HuH-7 (cell line): Measurements from ENCODE around the gene ECE1.

Experiments
- DNase-seq: peaks from one replicate; pipeline ENCODE4 v3.0.0; 2011; ENCODE audit warnings: low spot score

Gene ECE1

GRCh38 chr1:21307663-21308305, 17.5 kb upstream of the ECE1 start:
- no peak for DNase-seq

- DNase-seq: no peak
These were observed 16.9 kb upstream of the ECE1 start for GRCh38 chr1:21307210-21307609.

GRCh38 chr1:21305900-21306189, 15.6 kb upstream of the ECE1 start:
- DNase-seq: no peak

DNA sequence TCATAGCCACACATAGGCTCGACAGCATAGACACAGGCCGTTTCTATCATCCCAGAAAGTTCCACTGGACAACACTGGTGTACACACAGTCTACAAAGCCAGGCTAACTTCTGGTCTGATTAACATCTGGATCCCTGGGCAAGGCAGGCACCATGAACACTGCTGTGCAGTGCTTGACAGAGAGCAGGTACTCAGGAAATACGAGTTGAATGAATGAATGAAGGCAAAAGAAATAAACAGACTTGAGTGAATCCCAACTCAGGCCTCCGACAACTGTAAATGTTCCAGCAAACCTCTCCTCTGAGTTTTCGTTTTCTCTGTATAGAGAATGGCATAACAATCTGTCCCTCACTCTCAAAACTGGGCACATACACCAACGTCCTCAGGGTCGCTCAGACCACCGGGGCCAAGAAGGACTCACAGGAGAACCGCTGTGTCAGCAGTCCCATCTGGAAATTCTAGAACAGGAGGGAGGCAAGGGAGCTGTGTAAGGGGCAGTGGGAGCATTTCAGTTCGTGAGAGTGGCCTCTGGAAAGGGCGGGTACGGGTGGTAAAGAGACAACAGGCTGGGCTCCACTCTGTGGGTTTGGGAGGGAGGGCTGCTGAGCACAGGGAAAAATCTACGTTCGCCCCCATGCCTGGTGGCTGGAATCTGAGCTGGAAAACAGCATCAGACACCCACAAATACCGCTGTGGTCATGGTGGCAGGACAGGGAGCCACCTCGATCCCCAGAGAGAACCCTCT, 15.1 kb upstream of the ECE1 start:
- DNase-seq: no peak

GRCh38 chr1:21304488-21304887, 14.2 kb upstream of the ECE1 start:
- no peak for DNase-seq

- DNase-seq: no peak
These were observed 12.8 kb upstream of the ECE1 start for GRCh38 chr1:21302747-21303715.

- no peak for DNase-seq
These were observed 11.7 kb upstream of the ECE1 start for GRCh38 chr1:21301794-21302440.

DNA sequence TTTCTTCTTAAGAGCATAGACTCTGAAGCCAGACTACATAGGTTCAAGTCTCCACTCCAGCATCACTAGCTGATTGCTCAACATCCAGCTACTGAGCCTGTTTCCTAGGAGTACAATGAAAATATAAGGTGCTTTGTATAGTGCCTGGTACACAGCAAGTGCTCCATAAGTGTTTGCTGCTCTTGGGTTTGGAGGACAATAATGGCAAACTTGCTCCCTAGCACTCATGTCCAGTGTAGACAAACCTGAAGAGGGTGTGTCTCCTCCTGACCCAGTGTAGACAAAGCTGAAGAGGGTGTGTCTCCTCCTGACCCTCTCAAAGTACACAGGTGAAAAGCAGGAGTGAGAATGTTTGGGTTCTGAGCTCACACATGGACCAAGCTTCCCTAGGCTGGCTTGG, 10.5 kb upstream of the ECE1 start:
- no peak for DNase-seq

DNA sequence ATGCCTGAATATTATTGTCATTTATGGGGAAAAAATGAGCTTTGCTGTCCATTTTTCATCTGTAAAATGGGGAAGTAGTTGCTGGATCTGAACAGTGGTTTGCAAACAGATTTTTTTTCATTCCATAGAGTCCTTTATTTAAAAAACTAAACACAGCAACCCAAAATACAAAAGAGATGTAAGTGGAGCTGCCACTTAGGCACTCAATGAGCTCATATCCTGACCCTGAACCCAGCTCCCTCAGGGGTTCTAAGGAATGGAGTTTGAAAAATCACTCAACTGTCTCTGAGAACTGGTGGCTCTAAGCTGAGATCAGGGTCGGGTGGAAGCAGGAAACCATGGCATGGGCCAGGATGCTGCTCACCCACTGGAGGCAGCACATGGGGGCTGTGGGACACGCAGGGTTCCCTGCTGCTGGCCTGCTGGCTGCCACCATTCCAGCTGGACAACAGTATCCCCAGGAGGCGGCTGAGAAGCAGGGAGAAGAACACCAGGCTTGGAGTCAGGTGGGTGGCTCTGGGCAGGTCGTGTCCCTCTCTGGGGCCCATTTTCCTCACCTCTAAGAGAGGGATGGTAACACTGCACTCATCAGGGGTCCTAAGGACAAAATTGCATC, 9.6 kb upstream of the ECE1 start:
- DNase-seq: no peak

GRCh38 chr1:21298981-21299391, 8.7 kb upstream of the ECE1 start:
- DNase-seq: no peak

GRCh38 chr1:21297975-21298374, 7.7 kb upstream of the ECE1 start:
- no peak for DNase-seq

DNA sequence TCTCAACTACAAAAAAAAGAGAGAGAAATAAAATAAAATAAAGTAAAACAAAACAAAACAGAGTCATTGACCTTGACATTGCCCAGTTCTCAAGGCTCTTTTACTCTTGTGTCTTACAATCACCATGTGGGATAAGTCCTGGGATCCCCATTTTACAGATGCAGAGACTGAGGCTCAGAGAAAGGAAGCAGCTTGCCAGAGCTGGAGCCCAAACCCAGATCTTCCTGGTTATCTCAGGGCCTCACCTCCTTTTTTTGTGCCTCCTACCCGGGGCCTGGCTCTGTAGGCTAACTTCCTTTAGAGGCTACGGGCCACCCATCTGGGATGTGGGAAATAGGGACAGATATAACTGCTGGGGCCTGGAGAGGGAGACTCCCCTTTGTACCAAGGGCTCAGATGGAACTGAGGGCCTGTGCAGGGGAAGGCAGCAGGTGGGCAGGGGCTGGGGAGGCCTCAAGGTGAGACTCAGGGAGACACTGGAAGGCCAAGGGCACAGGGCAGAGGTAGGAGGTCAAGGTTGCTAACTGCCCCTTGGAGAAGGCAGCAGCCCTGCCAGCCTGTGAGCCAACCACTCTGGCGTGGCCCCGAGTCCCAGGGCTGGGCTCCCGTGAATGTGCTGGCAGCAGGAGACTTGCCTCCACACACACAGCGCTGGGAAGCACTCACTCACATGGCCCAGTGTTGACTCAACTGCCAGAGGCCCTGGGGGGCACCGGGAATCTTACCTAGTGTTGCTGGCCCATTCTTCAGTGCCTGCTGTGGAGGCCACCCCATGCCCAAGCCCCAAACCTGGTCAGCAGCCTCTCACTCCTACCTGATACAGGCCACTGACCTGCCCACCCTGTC, 6.5 kb upstream of the ECE1 start:
- no peak for DNase-seq

GRCh38 chr1:21295545-21295944, 5.3 kb upstream of the ECE1 start:
- DNase-seq: no peak

- DNase-seq: no peak
These were observed 4.7 kb upstream of the ECE1 start for GRCh38 chr1:21295002-21295401.

- DNase-seq: no peak
These were observed 4.2 kb upstream of the ECE1 start for GRCh38 chr1:21294266-21294989.

DNA sequence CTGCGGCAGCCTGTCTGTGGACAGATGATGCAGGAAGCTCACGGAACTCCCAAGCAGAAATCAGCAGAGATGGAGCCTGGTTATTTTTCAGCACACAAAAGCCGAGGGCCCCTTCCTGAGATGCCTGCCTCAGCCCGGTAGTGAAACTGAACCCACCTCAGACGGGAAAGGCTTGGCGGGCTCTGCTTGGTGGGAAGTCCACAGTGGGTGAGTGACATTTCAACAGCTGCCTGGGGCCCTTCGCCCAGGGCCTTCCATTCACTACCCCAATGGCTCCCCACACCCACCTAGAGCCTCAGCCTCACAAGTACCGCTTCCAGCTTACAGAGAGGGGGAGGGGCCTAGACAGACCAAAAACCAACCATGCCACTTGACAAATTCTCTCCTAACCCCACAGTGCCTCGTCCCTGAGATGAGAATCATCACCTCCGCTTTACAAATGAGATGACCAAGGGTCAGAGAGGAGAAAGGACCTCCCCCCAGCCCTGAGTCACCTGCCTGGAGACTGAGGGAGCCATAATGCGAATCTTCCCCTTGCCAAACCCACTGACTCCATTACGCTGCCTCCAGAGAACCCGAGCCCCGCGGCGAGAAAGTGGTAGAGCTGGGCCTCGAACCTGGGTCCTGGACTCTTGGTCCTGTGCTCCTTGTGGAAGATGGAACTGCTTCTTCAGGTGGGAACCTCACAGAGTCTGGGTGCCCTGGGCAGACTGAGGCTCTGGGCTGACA, 3.4 kb upstream of the ECE1 start:
- no peak for DNase-seq

DNA sequence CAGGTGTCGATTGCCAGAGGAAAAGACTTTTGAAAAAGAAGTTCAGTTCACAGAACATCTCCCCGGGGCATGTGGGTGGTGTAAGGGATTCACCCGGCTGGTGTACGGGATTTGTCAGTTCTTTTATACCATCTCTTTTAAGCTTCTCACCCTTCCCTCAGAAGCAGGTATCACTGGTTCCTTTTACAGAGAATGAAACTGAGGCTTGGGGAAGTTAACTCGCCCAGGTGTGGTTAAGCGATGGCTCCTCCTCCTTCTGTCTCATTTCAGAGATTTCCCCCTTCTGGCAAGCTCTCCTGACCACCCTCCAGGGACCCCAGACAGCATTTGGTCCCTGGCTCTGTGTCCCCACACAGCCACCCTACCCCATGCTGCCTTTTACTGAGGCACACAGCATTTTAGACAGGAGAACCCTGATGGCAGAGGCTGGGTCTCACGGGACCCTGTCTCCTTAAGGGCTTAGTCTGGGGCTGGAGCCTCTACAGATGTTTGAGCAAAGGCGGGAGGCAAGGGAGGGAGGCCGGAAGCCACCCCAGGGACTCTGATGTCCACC, 2.8 kb upstream of the ECE1 start:
- DNase-seq: no peak

DNA sequence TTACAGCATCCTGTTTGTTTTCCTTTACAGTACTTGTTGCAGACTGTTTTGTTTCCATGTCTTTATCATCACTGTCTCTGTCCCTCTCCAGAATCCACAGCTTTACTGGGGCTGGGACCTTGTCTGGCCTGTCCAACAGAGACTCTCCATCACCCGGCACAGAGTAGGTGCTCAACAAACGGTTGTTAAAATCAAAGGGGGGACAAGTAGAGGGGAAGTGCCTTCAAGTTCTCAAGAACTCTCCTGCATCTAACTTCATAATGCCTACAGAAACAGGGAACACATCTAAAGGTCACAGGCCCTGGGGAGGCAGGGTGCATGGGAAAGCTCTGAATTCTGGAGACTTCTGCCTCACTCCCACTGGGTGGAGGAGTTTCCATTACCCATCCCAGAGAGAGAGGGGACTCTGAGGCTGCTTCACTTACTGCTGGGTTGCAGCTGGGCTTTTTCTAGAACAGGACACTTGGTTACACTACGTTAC, 2.3 kb upstream of the ECE1 start:
- DNase-seq: no peak

- DNase-seq: no peak
These were observed 1.7 kb upstream of the ECE1 start for GRCh38 chr1:21291964-21292363.
